Liver (tissue), 5 donors: ENCODE results near the gene CRBN. TPM values are rescaled to one million over a fixed set of nuclear protein-coding genes. Genes with fewer than 3 reads are reported as not detected.

Experiments
- polyA plus RNA-seq, 2 donors: library from polyadenylated mRNA; stranded (reverse) in 1 of 2; unstranded in 1 of 2; fragments of 200-250 nt in 1 of 2; fragments of >200 nt in 1 of 2; fragmentation: Nextera tagmentation in 1 of 2; extraction: Ambion mirVana in 1 of 2; gene quantifications; one replicate each; pipeline versions ENCODE4 v1.2.1 to v1.2.3, GENCODE V29; 2013 to 2015
- small RNA-seq: library from RNA; depleted of rRNA; stranded (forward); fragments of <200 nt; gene quantifications from one replicate; pipeline ENCODE3, GENCODE V24; 2014
- total RNA-seq, 2 donors: library from RNA; depleted of rRNA; stranded (reverse); fragments of >200 nt; gene quantifications; one replicate each; pipeline ENCODE4 v1.2.3, GENCODE V29; 2014
- donor health status: healthy.
- donor health status: healthy.
- donor health status: healthy.

CRBN gene
- total and polyA plus RNA-seq, 4 donors = 14.0 to 57.6 (median 29.4) TPM

Small RNA genes within 50 kb of the gene (small RNA-seq; reads per million reads assigned to genes)
- not detected for gene RF00416

Other genes starting within 250 kb of the CRBN start
- gene IL5RA, start 69.3 kb downstream of the CRBN start, total RNA-seq = under 1 TPM; 0.08 to 0.56 TPM
- gene IL5RA, start 69.3 kb downstream of the CRBN start, polyA plus RNA-seq = under 1 TPM in 1 of 2 donors, not detected in 1; 0.02 TPM
- 10 to 100 TPM in 1 of 2 donors, 1 to 10 TPM in 1; 9.2 to 18.2 TPM for gene TRNT1, start 52.8 kb downstream of the CRBN start, total RNA-seq
- 10 to 100 TPM in 1 of 2 donors, 1 to 10 TPM in 1; 6.4 to 13.5 TPM for gene TRNT1, start 52.8 kb downstream of the CRBN start, polyA plus RNA-seq